Stimulated activated CD8-positive, alpha-beta memory T cell treated with anti-CD3 and anti-CD28 coated beads, Interleukin-15, amount 100 ng/mL, for 4 hours (primary cell): ENCODE results near the gene PLAA.

Experiments used
- DNase-seq, 2 donors: peaks; one replicate each; pipeline ENCODE4 v3.0.0-alpha.2; 2020; ENCODE audit warnings: low read depth in 2 of 2

Gene PLAA

GRCh38 chr9:26946753-26947727 is at the start of gene PLAA:
Gene PLAA, minus strand, starts transcription at chr9:26947242. Its CDS starts 197 bp downstream, at chr9:26947045.
- peak; percentile 69 to 73 for DNase-seq

GRCh38 chr9:26995810-26996209 is 48.8 kb upstream of the PLAA start:
- DNase-seq: no peak

GRCh38 chr9:26983340-26983739 is 36.3 kb upstream of the PLAA start:
- DNase-seq: no peak

- DNase-seq: no peak
Observed at GRCh38 chr9:26975728-26976707, 29.0 kb upstream of the PLAA start.

GRCh38 chr9:26974927-26975326 is 27.9 kb upstream of the PLAA start:
- no peak for DNase-seq

- no peak for DNase-seq
Observed at GRCh38 chr9:26973989-26974388, 26.9 kb upstream of the PLAA start.

- DNase-seq: no peak
Observed at GRCh38 chr9:26971721-26972120, 24.7 kb upstream of the PLAA start.

- DNase-seq: no peak
Observed at GRCh38 chr9:26956860-26957233, 9.8 kb upstream of the PLAA start.

GRCh38 chr9:26955921-26956859 is 9.1 kb upstream of the PLAA start, which contains the start of gene IFT74:
Gene IFT74, plus strand, starts transcription at chr9:26956412. Its CDS starts 5,556 bp downstream, at chr9:26961968.
- DNase-seq: peak; percentile 86 to 92

- no peak for DNase-seq
Observed at GRCh38 chr9:26955222-26955903, 8.3 kb upstream of the PLAA start.

GRCh38 chr9:26954050-26954508 is 7.0 kb upstream of the PLAA start:
- no peak for DNase-seq

- no peak for DNase-seq
Observed at GRCh38 chr9:26951794-26952193, 4.8 kb upstream of the PLAA start.

- DNase-seq: no peak
Observed at GRCh38 chr9:26950521-26950920, 3.5 kb upstream of the PLAA start.

- DNase-seq: no peak
Observed at GRCh38 chr9:26949637-26950069, 2.6 kb upstream of the PLAA start.

GRCh38 chr9:26947736-26948135 is 694 bp upstream of the PLAA start:
- DNase-seq: no peak

- DNase-seq: no peak
Observed at GRCh38 chr9:26945591-26945990, 1.5 kb downstream of the PLAA start.

- DNase-seq: no peak
Observed at GRCh38 chr9:26940779-26941178, 6.3 kb downstream of the PLAA start.

GRCh38 chr9:26939955-26940711 is 6.9 kb downstream of the PLAA start:
- DNase-seq: no peak

GRCh38 chr9:26937816-26938371 is 9.1 kb downstream of the PLAA start:
- no peak for DNase-seq
